HFFc6 (cell line): ENCODE data around the gene OMA1. TPM values are rescaled to one million over a fixed set of nuclear protein-coding genes. Genes with fewer than 3 reads are reported as not detected.

ENCODE experiments used
- DNase-seq: peaks from one replicate; pipeline ENCODE4 v3.0.0-alpha.2; 2018
- H3K27ac Mint-ChIP-seq: 2 replicates; pipeline ENCODE4 v1.8.0; 2020; ENCODE audit warnings: mild to moderate bottlenecking, mixed read lengths
- H3K27me3 Mint-ChIP-seq: 2 replicates; pipeline ENCODE4 v1.8.0; 2021; ENCODE audit warnings: mild to moderate bottlenecking, moderate library complexity, mixed read lengths; ENCODE audit not compliant: insufficient read depth
- H3K36me3 Mint-ChIP-seq: 2 replicates; pipeline ENCODE4 v1.8.0; 2021; ENCODE audit warnings: low read depth, mixed read lengths
- H3K4me1 Mint-ChIP-seq: 2 replicates; pipeline ENCODE4 v1.8.0; 2020; ENCODE audit warnings: low read depth, mixed read lengths
- H3K4me3 Mint-ChIP-seq: 2 replicates; pipeline ENCODE4 v1.8.0; 2020; ENCODE audit warnings: mild to moderate bottlenecking, moderate library complexity, mixed read lengths
- H3K9me3 Mint-ChIP-seq: 2 replicates; pipeline ENCODE4 v1.8.0; 2020; ENCODE audit warnings: mild to moderate bottlenecking, mixed read lengths
- CTCF ChIP-seq: fragments of 200-600 bp; sonication (generic); IDR thresholded peaks from 2 replicates; pipeline ENCODE4 v1.5.0; 2021; ENCODE audit warnings: antibody characterized with exemption, mild to moderate bottlenecking
- total RNA-seq, 6 experiments: library from RNA; stranded (reverse); fragmentation: NEBNext Ultra II Directional; extraction: Animal tissue kit (Norgen Biotek cat#: 25700); gene quantifications; 2 replicates in 1 of 6; 3 replicates in 5 of 6; pipeline ENCODE4 v1.2.3, GENCODE V29; 2021

The OMA1 gene
- total RNA-seq, 6 experiments from 2014 or later = 10.5 to 14.8 (median 13.1) TPM

- Mint-ChIP-seq H3K36me3 (no peaks in the 10 kb centered on the region), H3K4me1 (peaks cover 5% of the 10 kb centered on the region), H3K4me3 (no peak overlapping the region), H3K9me3 (no peaks in the 10 kb centered on the region), H3K27me3 (peaks cover 5% of the 10 kb centered on the region), H3K27ac (no peak overlapping the region)
- DNase-seq = no peak
- no peak for TF ChIP-seq CTCF
Observed at GRCh38 chr1:58469476-58469875, 77.0 kb downstream of the OMA1 start.

DNA sequence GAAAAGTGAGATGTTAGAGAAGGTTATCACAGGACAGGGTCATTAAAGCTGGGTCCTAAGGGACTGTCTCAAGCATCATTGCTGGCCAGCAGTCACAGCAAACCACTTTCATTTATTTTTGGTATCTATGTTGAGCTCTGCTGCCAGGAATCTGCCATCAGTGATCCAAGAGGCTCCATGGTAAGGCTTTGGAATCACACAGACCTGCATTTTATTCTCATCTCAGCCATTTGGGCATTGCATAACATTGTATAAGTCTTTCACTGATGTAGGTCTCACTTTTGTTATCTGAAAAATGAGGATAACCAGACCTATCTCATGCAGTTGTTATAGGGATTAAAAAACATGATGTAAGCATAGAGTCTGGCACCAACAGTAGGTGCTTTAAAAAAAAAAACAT is 77.5 kb downstream of the OMA1 start:
- no peak for DNase-seq

GRCh38 chr1:58468612-58469011 is 77.9 kb downstream of the OMA1 start:
- Mint-ChIP-seq H3K27me3 (peaks cover 5% of the 10 kb centered on the region), H3K4me3 (no peak overlapping the region), H3K36me3 (no peaks in the 10 kb centered on the region), H3K27ac (no peak overlapping the region), H3K9me3 (no peaks in the 10 kb centered on the region), H3K4me1 (peaks cover 5% of the 10 kb centered on the region)
- DNase-seq = no peak
- no peak for TF ChIP-seq CTCF

More for the DNA sequence above, 77.5 kb downstream of the OMA1 start:
- Mint-ChIP-seq H3K36me3 (no peaks in the 10 kb centered on the region), H3K9me3 (no peaks in the 10 kb centered on the region), H3K4me3 (no peak overlapping the region), H3K27me3 (peaks cover 5% of the 10 kb centered on the region), H3K4me1 (peaks cover 5% of the 10 kb centered on the region), H3K27ac (no peak overlapping the region)
- TF ChIP-seq CTCF = no peak

DNA sequence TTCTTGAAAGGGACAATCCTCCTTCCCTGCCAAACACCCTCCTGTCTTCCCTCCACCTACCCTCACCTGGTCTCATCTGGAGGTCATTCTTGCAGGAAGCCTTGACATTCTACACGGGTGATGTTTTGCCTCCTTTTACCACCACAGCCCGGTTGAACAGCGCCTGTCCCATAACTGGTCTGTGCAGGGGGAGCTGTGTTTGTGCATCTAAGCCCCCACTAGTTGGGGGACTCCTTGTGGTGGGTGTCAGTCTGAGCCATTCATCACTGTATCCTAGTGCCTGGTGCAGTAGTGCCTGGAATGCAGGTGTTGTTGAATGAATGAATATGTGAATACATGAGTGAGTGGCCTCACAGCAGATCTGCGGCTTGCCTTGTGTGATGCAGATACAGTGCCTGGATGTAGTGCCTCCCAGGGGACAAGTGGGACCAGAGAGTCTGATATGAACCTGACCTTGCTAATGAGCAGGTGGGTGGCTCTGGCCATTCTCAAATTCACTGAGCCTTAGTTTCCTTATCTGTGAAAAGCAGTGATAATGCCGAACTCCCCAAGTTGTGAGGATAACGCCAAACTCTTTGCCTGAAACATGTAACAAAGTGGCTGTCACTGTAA is 79.8 kb downstream of the OMA1 start:
- Mint-ChIP-seq H3K4me1 (peaks cover 5% of the 10 kb centered on the region), H3K36me3 (no peaks in the 10 kb centered on the region), H3K27me3 (peaks cover 5% of the 10 kb centered on the region), H3K27ac (no peak overlapping the region), H3K4me3 (no peak overlapping the region), H3K9me3 (no peaks in the 10 kb centered on the region)
- DNase-seq = no peak
- TF ChIP-seq CTCF = no peak

DNA sequence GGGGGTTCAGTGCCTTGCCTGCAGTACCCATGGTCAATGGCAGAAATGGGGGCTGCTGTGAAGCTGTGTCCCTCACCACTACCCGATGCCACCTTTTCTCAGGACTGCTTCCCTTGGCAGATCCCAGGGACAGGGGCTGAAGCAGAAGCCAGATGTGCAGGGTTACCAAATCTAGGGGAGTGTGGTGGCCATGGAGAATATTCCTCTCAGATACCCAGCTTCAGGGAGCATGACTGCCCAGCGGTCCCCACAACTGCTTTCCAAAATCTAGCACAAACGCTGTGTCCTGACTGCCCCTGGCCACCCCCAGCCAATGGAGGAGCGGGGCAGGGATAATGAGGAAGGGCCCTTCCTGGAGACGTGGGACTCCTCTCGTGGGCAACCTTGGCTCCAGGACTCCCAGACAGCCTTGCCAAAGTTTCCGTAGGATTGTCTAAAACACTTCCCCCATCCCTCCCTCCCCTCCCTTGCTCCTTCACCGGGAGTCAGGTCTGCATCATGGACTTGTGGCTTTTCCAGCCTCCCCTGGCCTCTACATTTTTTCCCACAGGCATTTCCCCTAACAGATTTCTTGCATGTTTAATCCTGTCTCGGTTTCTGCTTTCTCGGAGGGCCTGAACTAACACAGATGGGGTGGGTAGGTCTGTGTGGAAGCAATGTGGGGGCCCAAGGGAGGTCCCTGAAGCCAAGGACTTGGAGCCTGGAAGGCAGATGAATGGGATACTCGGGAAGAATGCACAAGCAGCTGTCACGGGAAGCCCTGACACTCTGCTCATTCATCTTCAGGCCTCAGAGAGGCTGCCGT is 80.5 kb downstream of the OMA1 start:
- no peak for DNase-seq
- no peak for TF ChIP-seq CTCF
- H3K4me3 Mint-ChIP-seq = no peak overlapping the region
- H3K27ac Mint-ChIP-seq = no peak overlapping the region
- no peaks in the 10 kb centered on the region for H3K9me3 Mint-ChIP-seq
- no peaks in the 10 kb centered on the region for H3K36me3 Mint-ChIP-seq
- H3K4me1 Mint-ChIP-seq = peaks cover 5% of the 10 kb centered on the region
- peaks cover 4% of the 10 kb centered on the region for H3K27me3 Mint-ChIP-seq
